ENCODE results near the gene AP5S1.
A peak's percentile ranks its signal among the peaks of the same experiment; 100 is the strongest.
"Not testable (repeated sequence)": the region's sequence is repeated elsewhere in the genome, so short reads cannot be mapped to it uniquely, and the experiment has no call there.

Gene AP5S1

DNA sequence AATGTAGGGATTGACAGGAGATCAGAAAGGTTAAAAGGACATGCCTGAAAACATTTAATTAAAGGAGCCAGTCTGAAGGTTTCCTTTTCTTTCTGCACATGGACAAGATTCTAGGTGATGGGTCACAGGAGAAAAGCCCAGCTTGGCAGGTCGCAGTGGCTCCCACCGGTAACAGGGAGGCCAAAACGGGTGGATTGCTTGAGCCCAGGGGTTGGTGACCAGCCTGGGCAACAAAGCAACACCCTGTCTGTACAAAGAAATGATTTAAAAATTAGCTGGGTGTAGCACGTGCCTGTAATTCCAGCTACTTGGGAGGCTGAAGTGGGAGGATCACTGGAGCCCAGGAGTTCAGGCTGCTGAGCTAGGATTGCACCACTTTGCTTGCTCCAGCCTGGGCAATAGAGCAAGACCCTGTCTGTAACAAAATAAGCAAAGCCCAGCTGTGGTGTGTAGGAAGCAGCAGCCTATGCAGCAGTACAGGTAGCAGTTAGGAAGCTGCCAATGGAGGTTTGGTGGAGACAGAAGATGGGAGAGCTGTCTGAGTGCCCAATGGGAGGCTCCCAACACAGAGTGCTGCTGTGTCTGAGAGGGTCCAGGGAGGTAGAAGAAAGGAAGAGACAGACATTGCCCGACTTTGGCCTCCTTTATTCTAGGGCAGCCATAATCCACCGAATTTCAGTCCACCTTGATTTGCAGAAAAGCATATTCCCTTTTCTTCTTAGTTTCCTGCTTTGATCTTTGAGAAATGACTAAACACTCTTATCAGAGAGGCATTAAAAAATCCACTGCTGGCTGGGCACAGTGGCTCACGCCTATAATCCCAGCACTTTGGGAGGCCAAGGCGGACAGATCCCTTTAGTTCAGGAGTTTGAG, 7.1 kb upstream of the AP5S1 start:
- DNase-seq = no peak

DNA sequence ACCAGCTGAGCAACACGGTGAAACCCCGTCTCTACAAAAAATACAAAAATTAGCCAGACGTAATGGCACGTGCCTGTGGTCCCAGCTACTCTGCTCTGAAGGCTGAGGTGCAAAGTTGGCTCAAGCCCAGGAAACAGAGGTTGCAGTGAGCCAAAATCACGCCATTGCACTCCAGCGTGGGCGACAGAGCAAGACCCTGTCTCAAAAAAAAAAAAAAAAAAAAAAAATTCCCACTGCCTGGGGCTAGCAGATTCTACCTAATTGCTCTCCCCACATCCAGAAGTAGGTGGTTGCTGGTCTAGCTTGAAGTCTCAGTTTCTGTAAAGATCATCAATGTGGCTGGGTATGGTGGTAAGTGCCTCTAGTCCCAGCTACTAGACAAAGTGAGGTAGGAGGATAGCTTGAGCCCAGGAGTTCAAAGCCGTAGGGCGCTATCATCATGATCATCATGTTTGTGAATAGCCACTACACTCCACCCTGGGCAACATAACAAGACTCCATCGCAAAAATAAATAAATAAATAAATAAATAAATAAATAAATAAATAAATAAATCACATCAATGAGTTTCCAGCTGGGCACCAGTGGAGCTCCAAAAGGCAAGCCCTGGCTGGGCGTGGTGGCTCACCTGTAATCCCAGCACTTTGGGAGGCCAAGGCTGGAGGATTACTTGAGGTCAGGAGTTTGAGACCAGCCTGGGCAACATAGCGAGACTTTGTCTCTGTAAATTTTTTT, 6.3 kb upstream of the AP5S1 start:
- no peak for DNase-seq

- DNase-seq = no peak
These were observed 5.3 kb upstream of the AP5S1 start for GRCh38 chr20:3814928-3815495.

DNA sequence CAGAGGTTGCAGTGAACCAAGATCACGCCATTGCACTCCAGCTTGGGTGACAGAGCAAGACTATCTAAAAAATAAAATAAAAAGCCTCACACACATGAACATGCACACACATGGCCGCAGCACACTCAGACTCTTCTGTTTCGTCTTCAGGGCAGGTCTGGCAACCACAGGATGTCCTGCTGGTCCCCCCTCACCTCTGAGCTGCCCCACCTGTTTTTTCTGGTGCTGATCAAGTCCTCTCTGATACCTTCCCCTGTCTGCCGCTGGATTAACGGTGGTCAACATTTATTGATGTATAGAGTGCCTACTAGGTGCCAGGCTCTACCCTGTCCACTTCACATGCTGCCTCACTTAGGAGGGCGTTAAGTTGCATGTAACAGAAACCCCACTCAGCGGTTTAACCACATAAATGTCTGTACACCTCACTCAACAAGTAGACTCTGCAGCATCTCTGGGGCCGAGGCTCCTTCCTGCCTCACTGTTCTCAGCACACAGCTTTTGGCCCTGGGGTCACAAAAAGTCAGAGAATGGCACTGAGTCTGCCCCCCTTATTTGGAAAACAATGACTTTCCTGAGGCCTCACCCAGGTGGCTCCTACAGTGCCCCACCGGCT, 4.5 kb upstream of the AP5S1 start:
- DNase-seq = no peak

- peak; percentile 8 for DNase-seq
These were observed 1.9 kb upstream of the AP5S1 start for GRCh38 chr20:3818155-3819151.

- DNase-seq = no peak
These were observed 818 bp upstream of the AP5S1 start for GRCh38 chr20:3819411-3820047.

- no peak for DNase-seq
These were observed 767 bp downstream of the AP5S1 start for GRCh38 chr20:3820901-3821727.

- no peak for DNase-seq
These were observed 1.6 kb downstream of the AP5S1 start for GRCh38 chr20:3821996-3822395.

DNA sequence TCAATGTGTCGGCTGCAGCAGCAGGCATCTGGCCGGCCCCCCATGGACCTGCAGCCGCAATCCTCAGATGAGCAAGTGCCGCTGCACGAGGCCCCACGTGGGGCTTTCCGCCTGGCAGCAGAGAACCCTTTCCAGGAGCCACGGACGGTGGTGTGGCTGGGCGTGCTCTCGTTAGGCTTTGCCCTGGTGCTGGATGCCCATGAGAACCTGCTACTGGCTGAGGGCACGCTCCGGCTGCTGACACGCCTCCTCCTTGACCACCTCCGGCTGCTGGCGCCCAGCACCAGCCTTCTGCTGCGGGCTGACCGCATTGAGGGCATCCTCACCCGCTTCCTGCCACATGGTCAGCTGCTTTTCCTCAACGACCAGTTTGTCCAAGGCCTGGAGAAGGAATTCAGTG, 3.5 kb downstream of the AP5S1 start:
- no peak for DNase-seq

GRCh38 chr20:3825526-3825925, 5.2 kb downstream of the AP5S1 start:
- DNase-seq = no peak

DNA sequence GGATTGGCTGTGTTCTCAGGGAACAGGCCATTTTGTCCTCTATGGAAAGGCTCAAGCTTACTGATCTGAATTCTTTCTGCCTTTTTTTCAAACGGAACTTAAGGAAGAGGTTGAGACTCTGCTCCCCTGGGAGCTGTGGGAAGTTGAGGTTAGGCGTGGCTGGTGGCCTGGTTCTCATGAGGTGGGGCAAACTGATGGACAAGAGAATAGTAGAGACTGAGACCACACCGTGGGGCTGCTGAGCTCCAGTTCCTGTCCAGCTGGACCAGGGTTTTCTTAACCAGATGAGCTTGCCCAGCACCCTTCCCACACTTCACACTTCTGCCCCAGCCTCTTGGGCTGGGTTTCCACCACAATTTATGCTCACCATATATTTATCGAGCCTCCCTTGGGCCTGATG, 6.1 kb downstream of the AP5S1 start:
- DNase-seq = no peak

DNA sequence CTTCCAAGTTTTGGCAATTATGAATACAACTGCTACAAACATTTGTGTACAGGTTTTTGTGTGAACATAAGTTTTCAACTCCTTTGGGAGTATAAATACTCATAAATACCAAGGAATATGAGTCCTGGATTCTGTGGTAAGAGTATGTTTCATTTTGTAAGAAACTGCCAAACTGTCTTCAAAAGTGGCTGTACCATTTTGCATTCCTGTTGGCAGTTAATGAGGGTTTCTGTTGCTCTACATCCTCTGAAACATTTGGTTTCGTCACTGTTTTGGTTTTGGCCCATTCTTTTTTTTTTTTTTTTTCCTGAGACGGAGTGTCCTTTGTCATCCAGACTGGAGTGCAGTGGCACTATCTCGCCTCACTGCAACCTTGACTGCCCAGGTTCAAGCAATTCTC, 8.5 kb downstream of the AP5S1 start:
- DNase-seq = no peak

GRCh38 chr20:3829891-3830290, 9.5 kb downstream of the AP5S1 start:
- DNase-seq = not testable (repeated sequence)

GRCh38 chr20:3836132-3836531, 15.8 kb downstream of the AP5S1 start:
- DNase-seq = no peak

- DNase-seq = peak; percentile 54
These were observed 19.0 kb downstream of the AP5S1 start for GRCh38 chr20:3839328-3839727.

DNA sequence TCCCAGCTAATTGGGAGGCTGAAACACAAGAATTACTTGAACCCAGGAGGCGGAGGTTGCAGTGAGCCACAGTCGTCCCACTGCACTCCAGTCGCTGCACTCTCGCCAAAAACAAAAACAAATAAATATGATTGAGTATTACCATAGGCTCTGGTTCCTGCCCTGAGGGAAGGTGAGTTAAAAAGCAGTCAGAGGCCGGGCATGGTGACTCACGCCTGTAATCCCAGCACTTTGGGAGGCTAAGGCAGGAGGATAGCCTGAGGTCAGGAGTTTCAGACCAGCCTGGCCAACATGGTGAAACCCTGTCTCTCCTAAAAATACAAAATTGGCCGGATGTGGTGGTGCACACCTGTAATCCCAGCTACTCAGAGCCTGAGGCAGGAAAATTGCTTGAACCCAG, 19.9 kb downstream of the AP5S1 start:
- not testable (repeated sequence) for DNase-seq

GRCh38 chr20:3842348-3842930, 22.1 kb downstream of the AP5S1 start:
- DNase-seq = no peak

- DNase-seq = no peak
These were observed 23.1 kb downstream of the AP5S1 start for GRCh38 chr20:3843490-3843889.

GRCh38 chr20:3843990-3844619, 23.8 kb downstream of the AP5S1 start:
- DNase-seq = not testable (repeated sequence)

GRCh38 chr20:3846378-3846739, 26.0 kb downstream of the AP5S1 start:
- no peak for DNase-seq
